Left lung (tissue), 10 donors: ENCODE results near the gene IPO13. TPM values are rescaled to one million over a fixed set of nuclear protein-coding genes. Genes with fewer than 3 reads are reported as not detected.

Experiments
- ATAC-seq: fragments of 200-7000 bp; cut with Tn5 transposase; one replicate; pipeline ENCODE4 v1.9.1; 2020; ENCODE audit warnings: moderate library complexity
- DNase-seq, 4 donors: peaks; one replicate each; pipeline ENCODE4 v3.0.0-alpha.2; 2013 to 2020
- H3K27ac ChIP-seq, 2 donors: fragments of 200-600 bp; sonication (generic) in 1 of 2; one replicate each; pipeline versions ENCODE4 v1.5.0 to v1.8.0; 2020 to 2021
- H3K27me3 ChIP-seq, 2 donors: fragments of 200-600 bp; sonication (generic) in 1 of 2; one replicate each; pipeline versions ENCODE4 v1.5.0 to v1.8.0; 2020 to 2021
- H3K36me3 ChIP-seq, 2 donors: fragments of 200-600 bp; sonication (generic) in 1 of 2; one replicate each; pipeline versions ENCODE4 v1.5.0 to v1.8.0; 2020 to 2021
- H3K4me1 ChIP-seq, 2 donors: fragments of 200-600 bp; one replicate each; pipeline ENCODE4 v1.8.0; 2021
- H3K4me3 ChIP-seq, 2 donors: fragments of 200-600 bp; sonication (generic) in 1 of 2; one replicate each; pipeline versions ENCODE4 v1.5.0 to v1.8.0; 2020 to 2021; ENCODE audit warnings: mild to moderate bottlenecking in 1 of 2
- H3K9me3 ChIP-seq, 2 donors: fragments of 200-600 bp; sonication (generic) in 1 of 2; one replicate each; pipeline versions ENCODE4 v1.5.0 to v1.8.0; 2020 to 2021
- CTCF ChIP-seq, 2 donors: fragments of 200-600 bp; sonication (generic) in 1 of 2; IDR thresholded peaks; one replicate each; pipeline versions ENCODE4 v1.5.0 to v1.8.0; 2021; ENCODE audit warnings: antibody characterized with exemption in 2 of 2
- intact Hi-C, 2 donors: fragments of 100-400 bp; cut with DNase I; formaldehyde crosslinking; loops; one replicate each; pipeline versions ENCODE4 v1.11.2 to v1.14.2; 2022
- polyA plus RNA-seq, 6 donors: library from polyadenylated mRNA; unstranded; fragments of 120-200 nt; gene quantifications; one replicate each; pipeline ENCODE4 v1.2.1, GENCODE V29; 2013; ENCODE audit not compliant: insufficient read length in 6 of 6
- total RNA-seq, 2 donors: library from RNA; stranded (reverse); fragmentation: NEBNext Ultra II Directional; extraction: Animal tissue kit (Norgen Biotek cat#: 25700); gene quantifications; one replicate each; pipeline ENCODE4 v1.2.1, GENCODE V29; 2021
- donor health status: DM: no; HTN: yes; CAD: no.
- donor health status: DM: no; HTN: no; CAD: no.

Gene IPO13
- total and polyA plus RNA-seq, 8 donors = 18.0 to 33.4 (median 22.0) TPM

DNA sequence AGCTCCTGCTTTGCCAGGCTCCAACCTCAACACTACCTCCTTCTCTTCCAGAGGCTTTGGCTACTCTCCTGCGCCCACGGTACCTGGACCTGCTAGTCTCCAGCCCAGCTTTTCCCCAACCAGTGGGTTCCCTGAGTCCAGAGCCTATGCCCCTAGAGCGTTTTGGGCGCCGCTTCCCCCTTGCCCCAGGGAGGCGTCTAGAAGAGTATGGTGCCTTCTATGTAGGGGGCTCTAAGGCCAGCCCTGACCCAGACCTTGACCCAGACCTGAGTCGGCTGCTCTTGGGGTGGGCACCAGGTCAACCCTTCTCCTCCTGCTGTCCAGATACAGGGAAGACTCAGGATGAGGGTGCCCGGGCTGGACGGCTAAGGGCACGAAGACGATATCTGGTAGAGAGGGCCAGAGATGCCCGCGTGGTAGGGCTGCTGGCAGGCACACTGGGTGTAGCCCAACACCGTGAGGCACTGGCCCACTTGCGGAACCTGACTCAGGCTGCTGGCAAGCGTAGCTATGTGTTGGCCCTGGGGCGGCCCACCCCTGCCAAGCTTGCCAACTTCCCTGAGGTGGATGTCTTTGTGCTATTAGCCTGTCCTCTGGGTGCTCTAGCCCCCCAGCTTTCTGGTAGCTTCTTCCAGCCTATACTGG is 24.7 kb downstream of the IPO13 start:
- Histone ChIP-seq H3K4me3 (no peak overlapping the region), H3K9me3 (no peaks in the 10 kb centered on the region), H3K27ac (no peak overlapping the region), H3K27me3 (no peaks in the 10 kb centered on the region), H3K36me3 (peaks cover under 1 to 34% of the 10 kb centered on the region in 2 donors), H3K4me1 (peaks cover 21 to 35% of the 10 kb centered on the region in 2 donors)
- intact Hi-C loops = no loop called here
- DNase-seq = peak in 1 of 4 donors; percentile 74
- ATAC-seq = no peak
- no peak for TF ChIP-seq CTCF (IDR thresholded peaks at IDR 0.05)

GRCh38 chr1:43973981-43974442 is 27.3 kb downstream of the IPO13 start:
- no peak for ATAC-seq
- peaks cover 34 to 60% of the 10 kb centered on the region in 2 donors for H3K4me1 ChIP-seq
- intact Hi-C loops = no loop called here
- peak overlapping the region; percentile 87 to 98 for H3K4me3 ChIP-seq
- no peaks in the 10 kb centered on the region for H3K9me3 ChIP-seq
- peak overlapping the region; percentile 90 to 99 for H3K27ac ChIP-seq
- TF ChIP-seq CTCF (IDR thresholded peaks at IDR 0.05) = no peak
- H3K36me3 ChIP-seq = peaks cover 5 to 38% of the 10 kb centered on the region in 2 donors
- no peak for DNase-seq
- no peaks in the 10 kb centered on the region for H3K27me3 ChIP-seq

DNA sequence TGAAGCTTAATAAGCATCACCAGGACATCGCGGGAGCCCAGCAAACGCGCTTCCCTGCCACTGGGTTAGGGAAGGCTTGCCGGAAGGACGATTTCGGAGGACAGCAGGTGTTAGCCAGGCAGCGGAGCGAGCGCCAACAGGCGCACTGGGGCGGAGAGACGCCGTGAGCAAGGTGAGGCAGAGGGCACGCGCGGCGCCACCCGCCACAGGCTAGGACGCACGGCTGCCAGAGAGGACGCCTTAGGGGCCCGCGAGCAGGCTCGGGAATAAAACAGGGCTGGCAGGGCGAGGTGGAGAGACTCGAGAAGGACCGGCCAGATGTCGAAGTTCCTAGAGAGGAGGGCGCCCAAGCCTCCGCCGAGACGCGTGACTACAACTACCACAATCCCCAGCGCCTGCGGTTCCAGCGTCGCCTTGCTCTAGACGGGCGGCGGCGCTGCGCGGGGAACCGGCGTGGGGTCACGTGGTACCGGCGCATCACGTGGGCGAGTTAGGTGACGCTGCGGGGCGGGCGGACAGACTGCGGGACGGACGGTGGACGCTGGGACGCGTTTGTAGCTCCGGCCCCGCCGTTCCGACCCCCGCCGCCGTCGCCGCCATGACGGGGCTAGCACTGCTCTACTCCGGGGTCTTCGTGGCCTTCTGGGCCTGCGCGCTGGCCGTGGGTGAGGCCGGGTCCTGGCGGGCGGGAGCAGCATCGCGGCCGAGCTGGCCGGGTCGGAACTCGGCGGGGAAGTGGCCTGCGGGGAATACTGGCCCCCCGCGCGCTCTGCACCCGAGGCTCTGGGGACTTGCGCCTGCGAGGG is 27.9 kb downstream of the IPO13 start, which contains the start of gene ATP6V0B:
TSS of gene ATP6V0B (plus strand) at position 518 of the 806 bp plus-strand sequence. CDS start at position 599, 81 bp downstream.
- peak within 1 kb of the TSS; percentile 87 to 98 for H3K4me3 ChIP-seq
- no peak for TF ChIP-seq CTCF (IDR thresholded peaks at IDR 0.05)
- H3K27me3 ChIP-seq = no peaks in the 10 kb centered on the region
- peak; percentile 88 to 99 (median 96) for DNase-seq
- peak within 1 kb of the TSS; percentile 90 to 99 for H3K27ac ChIP-seq
- peaks cover 34 to 63% of the 10 kb centered on the region in 2 donors for H3K4me1 ChIP-seq
- peak; percentile 87 for ATAC-seq
- H3K36me3 ChIP-seq = peaks cover 5 to 38% of the 10 kb centered on the region in 2 donors
- H3K9me3 ChIP-seq = no peaks in the 10 kb centered on the region
- intact Hi-C loops = no loop called here

GRCh38 chr1:43975249-43975961 is 28.7 kb downstream of the IPO13 start:
- H3K27me3 ChIP-seq = no peaks in the 10 kb centered on the region
- no peaks in the 10 kb centered on the region for H3K9me3 ChIP-seq
- no peak for TF ChIP-seq CTCF (IDR thresholded peaks at IDR 0.05)
- peaks cover 36 to 68% of the 10 kb centered on the region in 2 donors for H3K4me1 ChIP-seq
- H3K27ac ChIP-seq = peak overlapping the region; percentile 90 to 99
- peaks cover 5 to 38% of the 10 kb centered on the region in 2 donors for H3K36me3 ChIP-seq
- intact Hi-C loops = no loop called here
- peak; percentile 64 for ATAC-seq
- peak overlapping the region; percentile 87 to 98 for H3K4me3 ChIP-seq
- peak in 3 of 4 donors; percentile 53 to 94 (median 90) for DNase-seq
